Stimulated activated CD4-positive, alpha-beta T cell treated with anti-CD3 and anti-CD28 coated beads, TNF-alpha, amount 100 ng/mL, for 48 hours (primary cell): ENCODE results near the gene DAGLB.
"Not testable (repeated sequence)": the region's sequence is repeated elsewhere in the genome, so short reads cannot be mapped to it uniquely, and the experiment has no call there.

Experiments used
- DNase-seq, 3 donors: peaks; one replicate each; pipeline ENCODE4 v3.0.0-alpha.2; 2020; ENCODE audit warnings: low read depth in 3 of 3

Gene DAGLB, protein sequence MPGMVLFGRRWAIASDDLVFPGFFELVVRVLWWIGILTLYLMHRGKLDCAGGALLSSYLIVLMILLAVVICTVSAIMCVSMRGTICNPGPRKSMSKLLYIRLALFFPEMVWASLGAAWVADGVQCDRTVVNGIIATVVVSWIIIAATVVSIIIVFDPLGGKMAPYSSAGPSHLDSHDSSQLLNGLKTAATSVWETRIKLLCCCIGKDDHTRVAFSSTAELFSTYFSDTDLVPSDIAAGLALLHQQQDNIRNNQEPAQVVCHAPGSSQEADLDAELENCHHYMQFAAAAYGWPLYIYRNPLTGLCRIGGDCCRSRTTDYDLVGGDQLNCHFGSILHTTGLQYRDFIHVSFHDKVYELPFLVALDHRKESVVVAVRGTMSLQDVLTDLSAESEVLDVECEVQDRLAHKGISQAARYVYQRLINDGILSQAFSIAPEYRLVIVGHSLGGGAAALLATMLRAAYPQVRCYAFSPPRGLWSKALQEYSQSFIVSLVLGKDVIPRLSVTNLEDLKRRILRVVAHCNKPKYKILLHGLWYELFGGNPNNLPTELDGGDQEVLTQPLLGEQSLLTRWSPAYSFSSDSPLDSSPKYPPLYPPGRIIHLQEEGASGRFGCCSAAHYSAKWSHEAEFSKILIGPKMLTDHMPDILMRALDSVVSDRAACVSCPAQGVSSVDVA

DNA sequence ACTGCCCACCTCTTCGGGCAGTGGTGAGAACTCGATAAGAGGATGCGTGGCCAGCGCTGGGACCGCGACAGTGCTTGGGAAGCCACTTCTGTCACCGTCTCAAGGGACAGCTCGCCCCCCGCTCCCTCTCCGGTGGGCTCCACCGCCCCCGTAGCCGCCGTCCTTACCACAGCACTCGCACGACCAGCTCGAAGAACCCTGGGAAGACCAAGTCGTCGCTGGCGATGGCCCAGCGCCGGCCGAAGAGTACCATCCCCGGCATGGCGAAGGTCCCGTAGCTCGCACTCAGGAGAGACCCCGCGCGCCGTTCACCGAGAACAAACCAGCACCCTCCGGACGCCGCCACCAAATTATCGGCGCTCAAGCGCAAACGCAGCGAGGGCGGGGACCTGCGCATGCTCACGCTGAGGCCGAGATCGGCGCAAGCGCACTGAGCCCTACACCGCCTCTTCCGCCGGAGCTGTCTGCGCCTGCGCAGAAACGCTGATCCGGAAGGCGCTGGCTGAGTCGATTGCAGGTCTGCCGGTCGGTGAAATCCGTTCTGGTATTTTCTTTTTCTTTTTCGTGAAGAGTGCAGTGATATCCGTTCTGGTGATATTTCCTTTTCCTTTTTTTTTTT is at the start of gene DAGLB:
Gene DAGLB, minus strand, starts transcription at position 374 of the 619 bp plus-strand sequence. Its CDS starts 112 bp downstream, at position 262.
- peak; percentile 87 to 96 (median 93) for DNase-seq

DNA sequence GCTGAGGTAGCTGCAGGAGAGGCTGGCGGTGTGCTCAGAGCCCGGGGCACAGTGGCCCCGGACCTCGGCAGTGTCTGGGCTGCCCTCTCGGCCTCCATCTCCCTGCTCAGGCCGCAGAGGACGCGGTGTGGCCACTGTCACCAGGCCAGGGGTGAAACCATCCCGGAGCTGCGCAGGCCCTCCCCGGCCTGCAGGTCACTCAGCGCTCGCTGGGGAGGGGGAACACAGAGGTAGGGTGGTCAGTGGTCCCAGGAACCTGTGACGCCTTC is 49.8 kb upstream of the DAGLB start:
- no peak for DNase-seq

DNA sequence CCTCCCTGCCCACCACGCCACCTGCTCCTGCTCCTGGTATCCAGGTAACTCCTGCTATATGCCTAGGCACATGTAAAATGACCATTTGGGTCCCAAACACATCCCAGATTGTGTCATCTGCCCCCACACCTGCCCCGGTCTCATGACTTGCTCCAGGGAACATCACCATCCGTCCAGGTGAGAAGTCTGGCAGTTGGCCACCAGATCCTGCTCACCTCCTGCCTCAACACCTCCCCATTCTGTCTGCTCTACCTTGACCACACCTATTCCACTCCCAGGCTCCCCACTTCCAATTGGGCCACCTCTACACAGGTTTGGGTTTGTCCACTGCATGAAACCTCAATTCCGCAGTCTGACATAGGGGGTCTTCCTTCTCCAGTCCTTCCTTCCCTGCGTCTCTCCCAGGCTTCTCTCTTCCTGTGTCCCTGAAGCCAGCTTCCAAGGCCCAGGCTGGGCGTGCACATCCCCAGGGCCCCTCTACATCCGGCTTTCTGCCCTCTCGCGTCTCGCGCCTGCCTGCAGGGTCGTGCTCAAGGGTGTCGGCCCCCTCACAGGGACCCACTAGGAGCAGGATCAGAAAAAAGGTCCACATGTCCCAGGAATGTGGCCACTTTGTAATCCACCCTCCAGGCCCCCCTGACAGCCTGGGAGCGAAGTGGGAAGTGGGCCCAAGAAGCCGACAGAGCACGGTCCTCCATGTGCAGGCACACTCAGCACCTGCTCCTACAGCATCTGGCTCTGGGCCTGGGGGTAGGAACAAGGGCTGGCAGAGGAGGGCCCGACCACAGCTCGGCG is 49.3 kb upstream of the DAGLB start:
- DNase-seq: no peak

DNA sequence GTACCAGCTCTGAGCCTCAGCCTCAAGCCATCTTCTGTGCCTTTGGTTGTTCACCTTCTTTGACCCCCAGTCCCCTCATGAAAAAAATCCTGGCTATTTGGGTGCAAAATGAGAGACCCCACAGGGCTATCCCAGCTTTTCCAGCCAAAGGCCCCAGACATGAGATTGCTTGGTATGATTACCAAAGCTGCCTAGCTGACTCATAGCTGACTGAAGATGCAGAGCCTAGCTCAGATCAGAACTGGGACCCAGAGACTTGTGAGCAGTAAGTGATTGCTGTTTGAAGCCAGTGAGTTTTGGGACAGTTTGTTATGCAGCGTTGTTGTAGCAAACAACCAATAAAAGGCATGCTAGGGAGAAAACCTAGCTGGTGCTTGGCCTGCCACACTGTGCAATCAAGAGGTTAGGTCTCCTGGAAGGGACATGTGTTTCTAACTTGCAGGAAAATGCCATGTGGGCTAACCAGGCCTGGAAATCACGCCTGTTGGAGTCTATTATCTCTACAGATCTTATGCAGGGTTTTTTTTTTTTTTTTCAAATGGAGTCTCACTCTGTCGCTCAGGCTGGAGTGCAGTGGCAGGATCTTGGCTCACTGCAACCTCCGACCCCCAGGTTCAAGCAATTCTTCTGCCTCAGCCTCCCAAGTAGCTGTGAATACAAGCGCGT is 48.0 kb upstream of the DAGLB start:
- DNase-seq: no peak

DNA sequence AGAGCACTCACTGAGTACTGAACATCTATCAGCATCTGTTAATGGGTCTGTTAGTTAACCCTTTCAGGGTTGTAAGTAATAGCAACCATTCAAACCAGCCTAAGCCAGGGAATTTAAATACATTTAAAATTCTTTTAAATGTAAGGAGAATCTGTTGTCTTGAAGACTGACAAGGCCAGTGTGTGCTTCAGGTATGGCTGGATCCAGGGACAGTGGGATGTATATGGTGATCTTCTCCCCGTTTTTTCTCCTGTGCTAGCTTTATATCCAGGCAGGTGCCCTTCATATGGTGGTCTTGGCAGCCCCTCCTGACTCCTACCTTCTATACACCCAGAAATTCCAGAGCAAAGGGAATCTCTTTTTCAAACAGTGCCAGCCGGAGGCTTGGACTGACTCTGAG is 46.6 kb upstream of the DAGLB start:
- DNase-seq: no peak

DNA sequence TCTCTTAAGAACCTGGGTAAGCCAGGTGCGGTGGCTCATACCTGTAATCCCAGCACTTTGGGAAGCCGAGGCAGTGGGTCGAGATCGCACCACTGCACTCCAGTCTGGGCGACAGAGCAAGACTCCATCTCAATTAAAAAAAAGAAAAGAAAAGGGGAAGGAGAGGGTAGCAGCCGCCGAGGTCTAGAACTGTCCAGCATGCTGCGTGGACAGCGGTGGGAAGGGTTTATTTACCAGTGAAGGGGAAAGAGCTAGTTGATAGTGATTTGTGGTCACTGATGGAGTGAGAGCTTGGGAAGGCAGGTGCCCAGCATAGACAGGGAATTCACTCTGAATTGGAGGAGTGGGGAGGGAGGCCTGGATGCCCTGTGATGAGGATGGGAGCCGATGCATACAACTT is 43.4 kb upstream of the DAGLB start:
- no peak for DNase-seq

DNA sequence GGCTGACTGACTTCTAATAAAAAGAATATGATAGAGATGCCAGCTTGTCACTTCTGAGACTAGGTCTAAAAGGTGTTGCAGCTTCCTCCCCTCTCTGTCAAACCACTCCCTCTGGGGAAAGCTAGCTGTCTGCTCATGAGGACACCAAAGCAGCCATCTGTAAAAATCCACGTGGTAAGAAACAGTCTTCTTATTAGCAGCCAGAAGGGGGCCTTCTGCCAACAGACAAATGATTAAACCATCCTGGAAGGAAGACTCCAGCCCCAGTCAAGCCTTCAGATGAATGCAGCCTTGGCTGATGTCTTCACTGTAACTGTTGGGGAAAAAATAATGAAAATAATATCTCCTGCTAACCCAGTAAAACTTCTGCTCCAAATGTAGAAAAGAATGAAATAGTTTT is 41.9 kb upstream of the DAGLB start:
- DNase-seq: no peak

DNA sequence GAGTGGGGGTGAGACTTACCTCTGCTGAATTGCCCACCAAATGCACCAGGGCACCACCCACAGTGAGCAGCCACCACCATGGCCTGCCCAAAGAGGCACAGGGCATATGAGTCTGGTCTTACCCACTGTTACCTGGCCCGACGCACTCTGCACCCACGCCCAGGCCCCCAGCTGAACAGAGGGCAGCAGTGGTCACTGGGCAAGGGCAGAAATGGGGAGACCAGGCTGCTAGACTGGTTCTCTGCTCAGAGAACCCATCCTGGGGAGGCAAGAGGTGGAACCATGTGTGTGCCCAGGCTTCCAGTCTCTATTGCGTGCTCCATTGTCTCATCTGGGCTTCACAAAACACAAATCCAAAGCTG is 39.4 kb upstream of the DAGLB start:
- DNase-seq: no peak

DNA sequence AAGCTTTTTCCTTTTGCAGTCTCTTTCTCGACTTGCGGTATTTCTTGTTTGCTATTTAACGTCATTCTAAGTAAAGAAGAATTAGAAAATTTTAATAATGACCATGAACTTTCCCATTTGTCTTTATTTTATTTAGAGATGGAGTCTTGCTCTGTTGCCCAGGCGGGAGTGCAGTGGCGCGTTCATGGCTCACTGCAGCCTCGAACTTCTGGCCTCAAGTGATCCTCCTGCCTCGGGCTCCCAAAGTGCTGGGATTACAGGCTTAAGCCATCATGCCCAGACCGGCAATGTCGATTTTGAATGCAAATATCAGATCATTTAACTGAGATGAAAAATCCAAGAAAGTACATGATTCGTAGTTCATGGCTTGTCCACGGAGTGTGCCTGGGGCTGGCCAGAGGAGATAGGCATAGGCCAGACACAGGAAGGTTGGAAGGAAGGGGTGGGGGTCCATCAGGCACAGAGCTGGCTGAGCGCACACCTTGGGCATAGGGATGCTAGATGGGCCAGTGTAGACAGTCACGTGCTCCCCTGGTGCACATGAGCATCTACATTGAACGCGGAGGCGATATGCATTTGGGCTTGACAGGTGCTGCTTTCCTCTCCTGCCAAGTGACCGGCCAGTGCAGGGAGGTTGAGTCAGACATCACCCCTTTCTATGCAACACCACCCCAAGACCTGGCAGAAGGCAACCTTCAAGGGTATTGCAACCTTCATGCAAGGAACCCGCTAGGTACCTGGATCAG is 38.9 kb upstream of the DAGLB start:
- DNase-seq: no peak

DNA sequence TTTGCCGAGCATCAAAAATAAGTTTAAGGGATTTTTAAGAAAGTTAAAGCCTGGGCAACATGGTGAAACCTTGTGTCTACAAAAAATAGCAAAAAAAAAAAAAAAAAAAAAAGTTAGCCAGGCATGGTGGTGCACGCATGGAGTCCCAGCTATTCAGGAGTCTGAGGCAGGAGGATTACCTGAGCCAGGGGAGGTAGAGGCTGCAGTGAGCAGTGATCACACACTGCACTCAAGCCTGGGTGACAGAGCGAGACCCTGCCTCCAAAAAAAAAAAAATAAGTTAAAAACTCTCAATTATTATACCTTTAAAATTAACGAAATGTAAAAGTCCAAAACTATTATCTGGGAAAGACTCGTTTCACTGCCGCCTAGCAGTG is 35.0 kb upstream of the DAGLB start:
- DNase-seq: no peak

DNA sequence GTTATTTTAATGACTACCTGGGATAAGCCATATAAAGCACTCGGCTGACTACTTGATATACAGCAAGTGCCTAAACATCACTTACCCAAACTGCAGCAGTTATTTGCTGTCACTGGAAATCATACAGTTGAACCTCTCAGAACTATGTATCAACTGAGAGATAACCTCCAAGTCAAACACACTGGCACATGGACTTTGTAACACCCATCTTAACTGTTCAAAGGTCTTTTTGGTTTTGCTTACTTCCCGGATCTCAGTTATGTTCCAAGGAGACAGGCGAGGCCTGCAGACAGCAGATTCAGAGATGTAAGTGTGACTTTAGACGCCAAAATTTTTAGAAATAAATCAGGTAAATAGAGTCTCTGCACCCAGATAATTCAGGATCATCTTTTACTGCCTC is 34.6 kb upstream of the DAGLB start:
- no peak for DNase-seq

DNA sequence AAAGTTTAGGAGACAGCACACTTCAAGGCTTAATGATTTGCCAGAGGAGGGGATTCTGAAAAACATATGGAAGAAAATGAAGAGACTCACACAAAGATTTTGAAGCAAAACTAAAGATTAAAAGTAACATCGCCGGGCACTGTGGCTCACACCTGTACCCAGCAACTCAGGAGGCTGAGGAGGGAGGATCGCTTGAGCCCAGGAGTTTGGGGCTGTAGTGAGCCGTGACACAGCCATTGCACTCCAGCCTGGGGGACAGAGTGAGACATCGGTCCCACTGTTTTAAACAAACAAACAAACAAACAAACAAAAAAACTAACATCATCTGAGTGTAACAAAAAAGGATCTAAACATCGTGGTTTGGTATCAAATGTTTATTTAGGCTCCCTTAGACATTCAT is 33.7 kb upstream of the DAGLB start:
- DNase-seq: no peak

DNA sequence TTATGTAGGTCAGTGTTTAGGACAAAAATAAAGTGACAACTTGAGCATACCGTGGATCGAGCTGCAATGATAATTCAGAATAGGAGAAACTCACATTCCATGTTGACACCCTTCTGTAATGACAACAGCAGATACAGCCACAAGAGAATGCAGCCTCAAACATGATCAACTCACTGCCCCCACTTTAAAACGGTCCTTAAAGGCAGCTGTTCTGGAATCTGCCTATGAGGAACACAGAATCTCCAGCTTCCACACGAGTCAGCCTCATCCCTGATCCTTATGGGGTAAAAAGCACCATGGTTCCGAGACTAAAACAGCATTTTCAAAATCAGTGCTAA is 32.5 kb upstream of the DAGLB start:
- DNase-seq: no peak

DNA sequence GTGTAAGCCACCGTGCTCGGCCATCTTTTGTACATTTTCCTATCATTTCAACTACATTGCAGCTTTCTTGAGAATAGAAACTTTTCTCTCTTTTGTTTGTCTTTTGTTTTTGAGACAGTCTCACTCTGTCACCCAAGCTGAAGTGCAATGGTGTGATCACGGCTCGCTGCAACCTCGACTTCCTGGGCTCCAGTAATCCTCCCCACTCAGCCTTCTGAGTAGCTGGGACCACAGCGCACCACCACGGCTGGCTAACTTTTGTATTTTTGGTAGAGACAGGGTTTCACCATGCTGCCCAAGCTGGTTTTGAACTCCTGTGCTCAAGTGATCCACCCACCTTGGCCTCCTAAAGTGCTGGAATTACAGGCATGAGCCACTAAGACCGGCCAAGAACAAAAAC is 31.3 kb upstream of the DAGLB start:
- DNase-seq: peak in 1 of 3 donors; percentile 15

DNA sequence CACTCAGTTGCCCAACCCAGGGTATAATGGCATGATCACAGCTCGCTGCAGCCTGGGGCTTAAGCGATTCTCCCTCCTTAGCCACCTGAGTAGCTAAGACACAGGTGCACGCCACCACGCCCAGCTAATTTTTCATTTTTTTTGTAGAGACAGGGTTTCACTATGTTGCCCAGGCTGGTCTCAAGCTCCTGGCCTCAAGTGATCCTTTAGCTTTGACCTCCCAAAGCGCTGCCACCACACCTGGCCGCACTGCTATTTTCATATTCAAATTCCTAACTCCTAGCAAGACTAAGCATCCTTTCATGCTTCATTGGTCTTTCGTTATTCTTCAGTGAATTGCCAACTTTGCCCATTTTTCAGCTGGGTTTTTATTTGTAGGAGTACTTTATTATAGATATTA is 30.4 kb upstream of the DAGLB start:
- no peak for DNase-seq

DNA sequence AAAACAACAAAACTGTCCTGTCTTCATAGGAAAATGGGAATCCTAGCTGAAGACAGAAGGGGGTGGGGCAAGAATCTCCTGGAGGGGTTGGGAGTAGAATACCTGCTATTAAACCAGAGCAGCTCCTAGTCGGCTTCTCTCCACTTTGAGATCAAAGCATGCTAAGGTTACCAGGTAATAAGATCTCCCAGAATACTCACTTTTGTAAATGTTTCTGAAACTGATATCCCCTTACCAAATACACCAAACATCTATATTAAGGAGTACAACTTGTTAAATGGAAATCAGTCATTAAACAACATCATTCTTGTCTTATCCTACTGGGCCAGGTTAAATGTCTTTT is 29.5 kb upstream of the DAGLB start:
- DNase-seq: no peak

DNA sequence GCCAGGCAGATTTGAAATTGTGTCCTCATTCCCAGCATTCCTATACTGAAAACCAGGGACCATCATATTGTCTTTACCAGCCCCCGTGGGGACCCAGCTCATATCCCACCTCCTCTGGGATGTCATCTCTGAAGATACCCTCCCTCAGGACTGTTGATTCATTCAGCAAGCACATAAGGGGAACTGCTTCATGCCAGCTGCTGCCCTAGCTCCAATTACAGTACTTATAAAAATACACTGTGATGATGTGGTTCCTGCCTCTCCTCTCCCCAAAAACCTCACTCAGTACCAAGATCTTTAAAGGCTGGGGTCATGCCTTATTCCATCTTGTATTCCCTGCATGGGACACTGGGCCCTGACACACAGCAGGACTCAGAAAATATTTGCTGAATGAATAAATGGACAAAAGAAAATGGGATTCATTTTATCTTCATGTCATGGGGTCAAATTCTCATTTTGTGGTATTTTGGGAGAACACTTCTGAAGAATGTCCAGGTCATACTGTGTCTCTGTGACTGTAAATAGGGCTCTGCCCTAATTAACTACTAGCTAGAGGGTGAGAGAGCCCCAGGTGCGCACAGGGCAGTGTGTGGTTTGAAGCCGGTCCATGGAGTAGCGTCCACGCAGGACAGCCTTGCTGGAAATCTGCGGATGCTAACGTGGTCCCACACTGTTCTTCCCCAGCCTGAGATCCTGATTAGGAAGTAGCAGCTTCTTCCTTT is 29.0 kb upstream of the DAGLB start:
- no peak for DNase-seq

DNA sequence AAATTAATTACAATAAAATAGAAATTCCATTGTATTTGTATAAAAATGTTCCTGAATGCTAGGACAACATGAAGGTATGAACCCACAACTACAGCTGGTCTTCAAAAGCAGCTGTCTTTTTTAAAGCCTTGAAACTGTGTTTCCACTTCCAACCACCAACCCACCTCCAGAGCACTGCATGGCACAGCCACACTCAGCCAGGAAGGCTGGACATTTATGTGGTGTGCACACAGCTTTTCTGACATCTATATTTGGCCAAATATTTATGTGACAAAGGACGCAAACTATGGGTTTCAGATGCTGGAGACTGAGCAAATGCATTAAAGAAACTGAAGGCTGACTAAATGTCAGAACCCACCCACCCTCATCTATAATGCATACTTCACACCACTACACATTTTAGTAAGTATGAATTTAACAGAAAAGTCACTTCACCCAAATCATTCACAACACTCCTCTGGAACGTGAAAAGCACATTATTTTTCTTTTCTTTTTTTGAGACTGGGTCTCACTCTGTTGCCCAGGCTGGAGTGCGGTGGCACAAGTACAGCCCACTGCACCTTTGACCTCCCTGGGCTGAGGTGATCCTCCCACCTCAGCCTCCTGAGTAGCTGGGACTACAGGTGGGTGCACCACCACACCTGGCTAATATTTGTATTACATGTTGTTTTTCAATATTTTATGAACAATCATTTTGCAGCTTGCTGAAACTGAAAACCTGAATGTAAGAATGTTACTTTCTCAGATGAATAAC is 27.9 kb upstream of the DAGLB start:
- DNase-seq: no peak

DNA sequence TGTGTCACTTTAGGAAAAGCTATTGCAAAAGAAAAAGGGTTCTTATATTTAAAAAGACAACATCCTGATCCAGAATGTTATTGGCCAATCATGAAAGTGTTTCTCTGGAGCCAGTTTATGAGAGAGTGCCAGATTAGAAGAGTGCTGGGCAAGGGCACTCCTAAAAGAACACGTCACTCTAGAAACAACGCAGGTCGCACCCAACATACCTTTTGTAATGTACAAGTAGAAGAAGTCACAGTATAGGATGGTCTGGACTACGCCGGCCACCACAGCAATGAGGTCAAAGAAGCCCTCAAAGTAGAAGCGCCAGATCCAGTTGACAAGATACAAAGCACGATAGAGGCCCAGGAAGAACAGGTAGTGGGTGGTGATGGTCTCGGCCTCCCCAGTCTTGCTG is 18.1 kb upstream of the DAGLB start:
- DNase-seq: no peak

DNA sequence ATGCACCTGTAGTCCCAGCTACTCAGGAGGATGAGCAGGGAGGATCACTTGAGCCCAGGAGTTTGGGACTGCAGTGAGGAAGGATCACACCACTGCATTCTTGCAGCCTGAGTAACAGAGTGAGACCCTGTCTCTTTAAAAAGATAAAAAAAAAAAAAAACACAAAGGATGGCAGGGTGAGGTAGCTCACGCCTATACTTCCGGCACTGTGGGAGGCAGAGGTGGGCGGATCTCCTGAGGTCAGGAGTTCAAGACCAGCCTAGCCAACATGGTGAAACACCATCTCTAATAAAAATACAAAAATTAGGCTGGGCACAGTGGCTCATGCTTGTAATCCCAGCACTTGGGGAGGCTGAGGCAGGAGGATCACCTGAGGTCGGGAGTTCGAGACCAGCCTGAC is 15.9 kb upstream of the DAGLB start:
- not testable (repeated sequence) for DNase-seq
